HEK293 (cell line): ENCODE data around the gene GPR141.

ENCODE experiments used
- CTCF ChIA-PET: fragments of 350-600 bp; formaldehyde crosslinking; extraction: SDS; loops from one replicate; lab custom pipeline; 2021; ENCODE audit warnings: antibody characterized with exemption; lab: Yijun Ruan, JAX
- POLR2A ChIA-PET: fragments of 300-600 bp; formaldehyde crosslinking; extraction: SDS; loops from one replicate; lab custom pipeline; 2020; ENCODE audit warnings: antibody characterized with exemption, inconsistent platforms; lab: Yijun Ruan, JAX
- H3K27ac ChIP-seq: fragments of 200-500 bp; sonication (Bioruptor generic); 2 replicates; pipeline ENCODE4 v1.5.1; 2014; ENCODE audit warnings: low read depth, low read length, control low read depth, inconsistent platforms; ENCODE audit errors: extremely low read depth
- H3K36me3 ChIP-seq, 2 experiments: fragments of 200-500 bp in 1 of 2; sonication (Bioruptor generic) in 1 of 2; 1 replicate in 1 of 2; 2 replicates in 1 of 2; pipeline ENCODE4 v1.5.1; 2014 to 2017; ENCODE audit warnings: inconsistent platforms in 2 of 2, low read length in 2 of 2; ENCODE audit not compliant: control insufficient read depth in 2 of 2, insufficient read depth in 1 of 2
- H3K4me1 ChIP-seq: fragments of 200-500 bp; sonication (Bioruptor generic); 2 replicates; pipeline ENCODE4 v1.5.1; 2014; ENCODE audit warnings: mild to moderate bottlenecking, low read length, inconsistent platforms; ENCODE audit not compliant: control insufficient read depth, insufficient read depth
- H3K4me3 ChIP-seq: 2 replicates; pipeline ENCODE4 v1.5.1; 2011; ENCODE audit warnings: low read depth, mild to moderate bottlenecking, control low read depth, low read length, moderate library complexity
- H3K9me3 ChIP-seq: fragments of 200-500 bp; sonication (Bioruptor generic); 2 replicates; pipeline ENCODE4 v1.5.1; 2014; ENCODE audit warnings: low read depth, low read length, inconsistent platforms; ENCODE audit not compliant: control insufficient read depth, insufficient read depth
- AEBP2 ChIP-seq: fragments of 450-650 bp; formaldehyde crosslinking; IDR thresholded peaks from 2 replicates; pipeline ENCODE4 v1.5.1; 2016; ENCODE audit warnings: missing biosample characterization, missing genetic modification characterization, borderline replicate concordance
- ATF2 ChIP-seq: fragments of 450-650 bp; formaldehyde crosslinking; IDR thresholded peaks from 2 replicates; pipeline ENCODE4 v1.5.1; 2016; ENCODE audit warnings: missing biosample characterization, missing genetic modification characterization, low read depth
- BCL11A ChIP-seq: fragments of 450-650 bp; formaldehyde crosslinking; IDR thresholded peaks from 2 replicates; pipeline ENCODE4 v1.5.1; 2016; ENCODE audit warnings: low read depth, missing biosample characterization, missing genetic modification characterization
- GFI1B ChIP-seq: fragments of 450-650 bp; formaldehyde crosslinking; IDR thresholded peaks from 2 replicates; pipeline ENCODE4 v1.5.1; 2016; ENCODE audit warnings: missing biosample characterization, missing genetic modification characterization
- REPIN1 ChIP-seq: fragments of 450-650 bp; formaldehyde crosslinking; IDR thresholded peaks from 2 replicates; pipeline ENCODE4 v1.5.1; 2017; ENCODE audit warnings: missing biosample characterization, missing genetic modification characterization, low read depth
- TCF7L2 ChIP-seq: IDR thresholded peaks from 2 replicates; pipeline ENCODE4 v1.6.1; 2011; ENCODE audit warnings: low read depth, mild to moderate bottlenecking, inconsistent platforms, low read length, moderate library complexity, borderline replicate concordance
- WT1 ChIP-seq: fragments of 450-650 bp; formaldehyde crosslinking; IDR thresholded peaks from 2 replicates; pipeline ENCODE4 v1.5.1; 2016; ENCODE audit warnings: missing biosample characterization, missing genetic modification characterization
- ZBTB20 ChIP-seq: fragments of 450-650 bp; formaldehyde crosslinking; IDR thresholded peaks from 2 replicates; pipeline ENCODE4 v1.5.1; 2016; ENCODE audit warnings: missing biosample characterization, missing genetic modification characterization
- ZBTB21 ChIP-seq: fragments of 450-650 bp; formaldehyde crosslinking; IDR thresholded peaks from 2 replicates; pipeline ENCODE4 v1.5.1; 2017; ENCODE audit warnings: missing biosample characterization, missing genetic modification characterization
- ZBTB48 ChIP-seq: fragments of 450-650 bp; formaldehyde crosslinking; IDR thresholded peaks from 2 replicates; pipeline ENCODE4 v1.5.1; 2016; ENCODE audit warnings: missing biosample characterization, missing genetic modification characterization
- ZEB2 ChIP-seq: fragments of 450-650 bp; formaldehyde crosslinking; IDR thresholded peaks from 2 replicates; pipeline ENCODE4 v1.5.1; 2016; ENCODE audit warnings: missing biosample characterization, missing genetic modification characterization
- ZNF10 ChIP-seq: fragments of 450-650 bp; formaldehyde crosslinking; IDR thresholded peaks from 2 replicates; pipeline ENCODE4 v1.5.1; 2017; ENCODE audit warnings: missing biosample characterization, missing genetic modification characterization
- ZNF155 ChIP-seq: fragments of 450-650 bp; formaldehyde crosslinking; IDR thresholded peaks from 2 replicates; pipeline ENCODE4 v1.5.1; 2016; ENCODE audit warnings: missing biosample characterization, missing genetic modification characterization
- ZNF274 ChIP-seq, 2 experiments: fragments of 200-500 bp in 1 of 2; fragments of 450-650 bp in 1 of 2; sonication (Bioruptor generic) in 1 of 2; formaldehyde crosslinking in 1 of 2; IDR thresholded peaks; 2 replicates each; pipeline versions ENCODE4 v1.5.1 to v1.6.1; 2014 to 2016; ENCODE audit warnings: borderline replicate concordance in 1 of 2, inconsistent platforms in 1 of 2, low read length in 1 of 2, missing biosample characterization in 1 of 2, missing genetic modification characterization in 1 of 2
- ZNF350 ChIP-seq: fragments of 450-650 bp; formaldehyde crosslinking; IDR thresholded peaks from 2 replicates; pipeline ENCODE4 v1.5.0; 2017; ENCODE audit warnings: missing biosample characterization, mild to moderate bottlenecking, missing genetic modification characterization
- ZNF354C ChIP-seq: fragments of 450-650 bp; formaldehyde crosslinking; IDR thresholded peaks from 2 replicates; pipeline ENCODE4 v1.5.1; 2016; ENCODE audit warnings: missing biosample characterization, missing genetic modification characterization, low read depth, borderline replicate concordance
- ZNF514 ChIP-seq: fragments of 450-650 bp; formaldehyde crosslinking; IDR thresholded peaks from 2 replicates; pipeline ENCODE4 v1.5.1; 2016; ENCODE audit warnings: missing biosample characterization, missing genetic modification characterization
- ZNF530 ChIP-seq: fragments of 450-650 bp; formaldehyde crosslinking; IDR thresholded peaks from 2 replicates; pipeline ENCODE4 v1.5.1; 2016; ENCODE audit warnings: low read depth, missing biosample characterization, missing genetic modification characterization
- ZNF544 ChIP-seq: fragments of 450-650 bp; formaldehyde crosslinking; IDR thresholded peaks from 2 replicates; pipeline ENCODE4 v1.5.0; 2017; ENCODE audit warnings: missing biosample characterization, missing genetic modification characterization
- ZNF600 ChIP-seq: fragments of 450-650 bp; formaldehyde crosslinking; IDR thresholded peaks from 2 replicates; pipeline ENCODE4 v1.5.1; 2016; ENCODE audit warnings: missing biosample characterization, missing genetic modification characterization
- ZNF830 ChIP-seq: fragments of 450-650 bp; IDR thresholded peaks from 2 replicates; pipeline ENCODE4 v1.5.0; 2018; ENCODE audit warnings: missing biosample characterization, missing genetic modification characterization, low read depth, mild to moderate bottlenecking, moderate library complexity
- ZXDB ChIP-seq: fragments of 450-650 bp; formaldehyde crosslinking; IDR thresholded peaks from 2 replicates; pipeline ENCODE4 v1.5.1; 2016; ENCODE audit warnings: missing biosample characterization, missing genetic modification characterization
- TF ChIP-seq, protein P1 (sequence below): fragments of 450-650 bp; formaldehyde crosslinking; IDR thresholded peaks from 2 replicates; pipeline ENCODE4 v1.5.1; 2016; ENCODE audit warnings: missing biosample characterization, missing genetic modification characterization

The GPR141 gene

DNA sequence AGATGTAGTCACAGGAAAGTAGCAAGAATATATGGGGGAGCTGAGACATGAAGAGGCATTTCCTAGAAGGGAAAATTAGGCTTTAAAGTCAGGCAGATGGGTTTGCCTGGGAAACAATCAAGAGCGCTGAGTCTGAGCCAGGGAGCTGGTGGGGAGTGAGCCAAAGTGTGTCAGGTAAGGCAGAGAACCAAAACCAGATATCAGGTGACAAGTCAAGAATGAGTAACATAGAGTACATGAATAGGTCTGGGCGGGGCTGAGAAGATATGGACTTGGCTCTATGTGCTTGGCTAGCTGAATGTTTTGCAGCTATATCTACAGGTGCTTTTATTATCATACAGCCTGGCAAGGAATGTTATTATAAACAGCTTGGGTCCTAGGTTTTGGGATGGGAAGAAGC lies 49.3 kb downstream of the GPR141 start:
- CTCF ChIA-PET, result interaction anchor here (0.5 to 2.1 kb wide), 30 partner anchors 8 to 1380 kb away, joined by 3 to 11 read pairs (median 3); no protein-coding TSS in a partner anchor
- Histone ChIP-seq H3K27ac (no peak overlapping the region), H3K4me3 (no peak overlapping the region), H3K9me3 (no peaks in the 10 kb centered on the region)
- no peak for TF ChIP-seq ZNF274 (IDR thresholded peaks at IDR 0.05; ENCODE audit: low read length)
- no peak for TF ChIP-seq ZNF274 (tag by site-specific recombination; IDR thresholded peaks at IDR 0.05; ENCODE audit: borderline replicate concordance)
- TF ChIP-seq ZNF354C (tag by site-specific recombination), result no peak
- TF ChIP-seq ZNF600 (tag by site-specific recombination), result no peak
- TF ChIP-seq ZXDB (tag by site-specific recombination), result no peak
- TF ChIP-seq ZNF830 (tag by site-specific recombination), result no peak
- TF ChIP-seq ZBTB20 (tag by site-specific recombination), result no peak
- no peak for TF ChIP-seq GFI1B (tag by site-specific recombination)
- no peak for TF ChIP-seq REPIN1 (tag by site-specific recombination)
- no peak for TF ChIP-seq WT1 (tag by site-specific recombination)
- TF ChIP-seq, all 188 proteins: peak for 0
- no peaks in the 10 kb centered on the region for H3K36me3 ChIP-seq
- POLR2A ChIA-PET, result interaction anchor here (0.6 kb wide), 1 partner anchor 292 kb away, joined by 3 read pairs; no protein-coding TSS in a partner anchor
- H3K4me1 ChIP-seq, result no peaks in the 10 kb centered on the region

GRCh38 chr7:37735196-37735595 lies 51.6 kb downstream of the GPR141 start:
- Histone ChIP-seq H3K36me3 (no peaks in the 10 kb centered on the region), H3K4me3 (no peak overlapping the region), H3K4me1 (no peaks in the 10 kb centered on the region), H3K9me3 (no peaks in the 10 kb centered on the region), H3K27ac (no peak overlapping the region)
- no peak for TF ChIP-seq ZBTB48 (tag by site-specific recombination)
- no peak for TF ChIP-seq BCL11A (tag by site-specific recombination)
- TF ChIP-seq ZNF514 (tag by site-specific recombination), result no peak
- TF ChIP-seq, protein P1, sequence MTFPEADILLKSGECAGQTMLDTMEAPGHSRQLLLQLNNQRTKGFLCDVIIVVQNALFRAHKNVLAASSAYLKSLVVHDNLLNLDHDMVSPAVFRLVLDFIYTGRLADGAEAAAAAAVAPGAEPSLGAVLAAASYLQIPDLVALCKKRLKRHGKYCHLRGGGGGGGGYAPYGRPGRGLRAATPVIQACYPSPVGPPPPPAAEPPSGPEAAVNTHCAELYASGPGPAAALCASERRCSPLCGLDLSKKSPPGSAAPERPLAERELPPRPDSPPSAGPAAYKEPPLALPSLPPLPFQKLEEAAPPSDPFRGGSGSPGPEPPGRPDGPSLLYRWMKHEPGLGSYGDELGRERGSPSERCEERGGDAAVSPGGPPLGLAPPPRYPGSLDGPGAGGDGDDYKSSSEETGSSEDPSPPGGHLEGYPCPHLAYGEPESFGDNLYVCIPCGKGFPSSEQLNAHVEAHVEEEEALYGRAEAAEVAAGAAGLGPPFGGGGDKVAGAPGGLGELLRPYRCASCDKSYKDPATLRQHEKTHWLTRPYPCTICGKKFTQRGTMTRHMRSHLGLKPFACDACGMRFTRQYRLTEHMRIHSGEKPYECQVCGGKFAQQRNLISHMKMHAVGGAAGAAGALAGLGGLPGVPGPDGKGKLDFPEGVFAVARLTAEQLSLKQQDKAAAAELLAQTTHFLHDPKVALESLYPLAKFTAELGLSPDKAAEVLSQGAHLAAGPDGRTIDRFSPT (tag by site-specific recombination), result no peak
- no peak for TF ChIP-seq ZNF354C (tag by site-specific recombination)
- no peak for TF ChIP-seq ZNF544 (tag by site-specific recombination)
- TF ChIP-seq ZNF10 (tag by site-specific recombination), result no peak
- no peak for TF ChIP-seq ZBTB21 (tag by site-specific recombination)
- no peak for TF ChIP-seq ZNF155 (tag by site-specific recombination)
- TF ChIP-seq ATF2 (tag by site-specific recombination), result no peak
- no peak for TF ChIP-seq ZNF530 (tag by site-specific recombination)
- TF ChIP-seq TCF7L2, result no peak
- TF ChIP-seq AEBP2 (tag by site-specific recombination), result no peak
- no peak for TF ChIP-seq ZNF350 (tag by site-specific recombination)
- no peak for TF ChIP-seq ZEB2 (tag by site-specific recombination)
- POLR2A ChIA-PET, result no interaction called here
- CTCF ChIA-PET, result interaction anchor here (0.5 to 1.2 kb wide), 4 partner anchors 11 to 818 kb away, joined by 3 read pairs; no protein-coding TSS in a partner anchor
